ENCODE measurements around the gene ATP8A2. TPM values are rescaled to one million over a fixed set of nuclear protein-coding genes. Genes with fewer than 3 reads are reported as not detected.

The ATP8A2 gene
- total and polyA plus RNA-seq, 4 donors, result 0.01 to 0.08 (median 0.05) TPM; not detected in 1

- peaks cover 0 to 2% (median 0%) of the 10 kb centered on the region in 4 donors for H3K9me3 ChIP-seq (ENCODE audit: control insufficient read depth in 4 of 4, low read length in 3 of 4)
- H3K27ac ChIP-seq (ENCODE audit: low read depth in 1 of 2, low read length in 2 of 2), result no peak overlapping the region
- no peaks in the 10 kb centered on the region for H3K36me3 ChIP-seq (ENCODE audit: control insufficient read depth in 4 of 4, insufficient read depth in 3 of 4, low read depth in 1 of 4, low read length in 3 of 4)
- no peaks in the 10 kb centered on the region for H3K4me1 ChIP-seq (ENCODE audit: control insufficient read depth in 4 of 4, insufficient read depth in 4 of 4, low read length in 3 of 4)
- no peak for TF ChIP-seq JUND (IDR thresholded peaks at IDR 0.05)
- TF ChIP-seq YY1 (IDR thresholded peaks at IDR 0.05), result no peak
- no peak for TF ChIP-seq HNF4G (IDR thresholded peaks at IDR 0.05)
- TF ChIP-seq ZBTB33 (IDR thresholded peaks at IDR 0.05), result no peak
- no peak for TF ChIP-seq REST (IDR thresholded peaks at IDR 0.05)
- TF ChIP-seq RAD21 (IDR thresholded peaks at IDR 0.05), result no peak
- no peak for TF ChIP-seq HNF4A (conservative IDR thresholded peaks at IDR 0.05)
- TF ChIP-seq EGR1 (IDR thresholded peaks at IDR 0.05; ENCODE audit: low read depth in 2 of 2), result no peak
- no peak for TF ChIP-seq NR2F2 (IDR thresholded peaks at IDR 0.05)
- TF ChIP-seq GABPA (IDR thresholded peaks at IDR 0.05 in 1 of 2, conservative IDR thresholded peaks at IDR 0.05 in 1 of 2), result no peak
- TF ChIP-seq SP1 (IDR thresholded peaks at IDR 0.05), result no peak
- TF ChIP-seq, protein P1, sequence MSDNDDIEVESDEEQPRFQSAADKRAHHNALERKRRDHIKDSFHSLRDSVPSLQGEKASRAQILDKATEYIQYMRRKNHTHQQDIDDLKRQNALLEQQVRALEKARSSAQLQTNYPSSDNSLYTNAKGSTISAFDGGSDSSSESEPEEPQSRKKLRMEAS (IDR thresholded peaks at IDR 0.05), result no peak
- TF ChIP-seq ATF3 (IDR thresholded peaks at IDR 0.05), result no peak
- TF ChIP-seq CTCF (IDR thresholded peaks at IDR 0.05; ENCODE audit: low read depth, low read length, missing input control), result no peak
- no peak for TF ChIP-seq FOXA1 (IDR thresholded peaks at IDR 0.05)
- no peak for TF ChIP-seq FOXA2 (IDR thresholded peaks at IDR 0.05)
- no peak for TF ChIP-seq RXRA (IDR thresholded peaks at IDR 0.05)
- no peak overlapping the region for H3K9ac ChIP-seq (ENCODE audit: low read depth in 1 of 2, low read length in 2 of 2)
- WGBS, result 79% methylated on average over 1 of the region's 1 CpG
- H3K27me3 ChIP-seq (ENCODE audit: control insufficient read depth in 4 of 4, insufficient read depth in 4 of 4, low read length in 3 of 4), result no peaks in the 10 kb centered on the region
- DNase-seq (ENCODE audit: low spot score), result no peak
- no peak overlapping the region for H3K4me3 ChIP-seq (ENCODE audit: low read depth in 1 of 3, low read length in 3 of 3)
Observed at GRCh38 chr13:25958986-25959385, 587.2 kb downstream of the ATP8A2 start.

DNA sequence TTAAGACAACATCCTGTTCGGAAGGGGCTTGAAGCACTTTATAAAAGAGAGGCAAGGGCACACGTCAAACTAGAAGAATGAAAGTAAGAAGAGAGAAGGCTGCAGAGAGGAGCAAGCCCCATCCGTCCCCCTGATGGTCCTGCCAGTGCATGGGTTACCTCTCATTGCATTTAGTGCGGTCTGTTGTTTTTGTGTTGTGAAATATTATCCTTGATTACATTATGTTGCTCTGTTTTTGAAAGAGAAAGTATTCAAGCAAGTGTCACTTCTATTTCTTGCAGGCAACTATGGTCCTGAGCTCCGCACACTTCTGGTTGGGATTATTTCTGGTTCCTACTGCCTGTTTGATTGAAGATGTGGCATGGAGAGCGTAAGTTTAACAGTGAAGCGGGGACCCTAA, 589.5 kb downstream of the ATP8A2 start:
- WGBS, result 84% methylated on average over 7 of the region's 7 CpGs
- Histone ChIP-seq H3K4me3 (ENCODE audit: low read depth in 1 of 3, low read length in 3 of 3) (no peak overlapping the region), H3K9ac (ENCODE audit: low read depth in 1 of 2, low read length in 2 of 2) (no peak overlapping the region), H3K9me3 (ENCODE audit: control insufficient read depth in 4 of 4, low read length in 3 of 4) (peaks cover 0 to 2% (median 0%) of the 10 kb centered on the region in 4 donors), H3K27ac (ENCODE audit: low read depth in 1 of 2, low read length in 2 of 2) (no peak overlapping the region), H3K36me3 (ENCODE audit: control insufficient read depth in 4 of 4, insufficient read depth in 3 of 4, low read depth in 1 of 4, low read length in 3 of 4) (no peaks in the 10 kb centered on the region), H3K4me1 (ENCODE audit: control insufficient read depth in 4 of 4, insufficient read depth in 4 of 4, low read length in 3 of 4) (no peaks in the 10 kb centered on the region), H3K27me3 (ENCODE audit: control insufficient read depth in 4 of 4, insufficient read depth in 4 of 4, low read length in 3 of 4) (no peaks in the 10 kb centered on the region)
- DNase-seq (ENCODE audit: low spot score), result no peak
- TF ChIP-seq CTCF (IDR thresholded peaks at IDR 0.05; ENCODE audit: low read depth, low read length, missing input control), result no peak
- TF ChIP-seq FOXA2 (IDR thresholded peaks at IDR 0.05), result no peak
- no peak for TF ChIP-seq YY1 (IDR thresholded peaks at IDR 0.05)
- no peak for TF ChIP-seq HNF4A (conservative IDR thresholded peaks at IDR 0.05)
- no peak for TF ChIP-seq GABPA (IDR thresholded peaks at IDR 0.05 in 1 of 2, conservative IDR thresholded peaks at IDR 0.05 in 1 of 2)
- TF ChIP-seq SP1 (IDR thresholded peaks at IDR 0.05), result no peak
- no peak for TF ChIP-seq ATF3 (IDR thresholded peaks at IDR 0.05)
- no peak for TF ChIP-seq TAF1 (conservative IDR thresholded peaks at IDR 0.05)
- no peak for TF ChIP-seq NR2F2 (IDR thresholded peaks at IDR 0.05)
- no peak for TF ChIP-seq RAD21 (IDR thresholded peaks at IDR 0.05)
- no peak for TF ChIP-seq JUND (IDR thresholded peaks at IDR 0.05)

Measured in liver (tissue), 9 donors.